Stimulated activated CD4-positive, alpha-beta T cell treated with anti-CD3 and anti-CD28 coated beads, Interleukin-15, amount 100 ng/mL, for 24 hours (primary cell): Measurements from ENCODE around the gene KIAA1549.
"Not testable (repeated sequence)": the region's sequence is repeated elsewhere in the genome, so short reads cannot be mapped to it uniquely, and the experiment has no call there.

Experiments
- DNase-seq: peaks from one replicate; pipeline ENCODE4 v3.0.0-alpha.2; 2020

KIAA1549 gene

GRCh38 chr7:138941545-138941944, 39.6 kb downstream of the KIAA1549 start:
- DNase-seq: no peak

GRCh38 chr7:138940602-138941001, 40.6 kb downstream of the KIAA1549 start:
- DNase-seq: not testable (repeated sequence)

GRCh38 chr7:138937484-138937883, 43.7 kb downstream of the KIAA1549 start:
- no peak for DNase-seq

GRCh38 chr7:138935465-138936011, 45.7 kb downstream of the KIAA1549 start:
- DNase-seq: no peak

GRCh38 chr7:138934861-138935260, 46.3 kb downstream of the KIAA1549 start:
- DNase-seq: no peak

DNA sequence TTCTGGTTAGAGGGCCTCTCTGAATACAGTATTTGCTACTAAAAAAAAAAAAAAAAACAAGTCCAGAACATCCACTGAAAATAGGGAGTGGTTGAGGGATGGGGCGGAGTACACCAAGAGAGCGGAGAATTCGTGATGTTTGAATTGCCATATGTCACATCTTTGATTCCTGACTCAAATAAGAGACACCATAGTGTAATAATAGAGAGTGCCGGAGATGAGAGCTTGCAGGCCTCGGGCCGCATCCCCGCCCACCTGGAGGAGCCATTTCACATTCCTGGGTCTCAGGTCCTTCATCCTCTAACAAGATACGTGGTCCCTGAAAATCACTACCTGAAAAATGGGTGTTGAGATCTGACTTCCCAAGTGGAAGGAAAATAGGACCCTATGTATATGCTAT, 46.8 kb downstream of the KIAA1549 start:
- no peak for DNase-seq

GRCh38 chr7:138932870-138933269, 48.3 kb downstream of the KIAA1549 start:
- DNase-seq: no peak

DNA sequence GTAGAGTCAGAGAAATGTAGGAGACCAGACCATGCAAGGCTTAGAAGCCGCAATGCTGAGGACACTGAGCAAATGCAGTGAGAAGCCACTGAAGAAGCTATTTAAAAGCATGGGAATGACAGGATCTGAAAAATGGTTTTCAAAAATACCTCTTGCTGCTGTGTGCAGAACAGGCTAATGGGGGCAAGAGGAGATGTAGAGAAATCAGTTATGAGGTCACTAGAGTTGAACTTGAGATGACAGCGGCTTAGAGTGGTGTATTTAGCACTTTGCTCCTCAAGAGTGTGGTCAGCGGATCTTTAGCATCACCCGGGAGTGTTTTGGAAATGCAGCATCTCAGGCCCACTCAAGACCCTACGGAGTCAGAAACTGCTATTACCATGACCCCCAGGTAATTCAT, 48.8 kb downstream of the KIAA1549 start:
- no peak for DNase-seq

GRCh38 chr7:138929969-138930368, 51.2 kb downstream of the KIAA1549 start:
- no peak for DNase-seq

- no peak for DNase-seq
These were observed 55.0 kb downstream of the KIAA1549 start for GRCh38 chr7:138926241-138926612.

DNA sequence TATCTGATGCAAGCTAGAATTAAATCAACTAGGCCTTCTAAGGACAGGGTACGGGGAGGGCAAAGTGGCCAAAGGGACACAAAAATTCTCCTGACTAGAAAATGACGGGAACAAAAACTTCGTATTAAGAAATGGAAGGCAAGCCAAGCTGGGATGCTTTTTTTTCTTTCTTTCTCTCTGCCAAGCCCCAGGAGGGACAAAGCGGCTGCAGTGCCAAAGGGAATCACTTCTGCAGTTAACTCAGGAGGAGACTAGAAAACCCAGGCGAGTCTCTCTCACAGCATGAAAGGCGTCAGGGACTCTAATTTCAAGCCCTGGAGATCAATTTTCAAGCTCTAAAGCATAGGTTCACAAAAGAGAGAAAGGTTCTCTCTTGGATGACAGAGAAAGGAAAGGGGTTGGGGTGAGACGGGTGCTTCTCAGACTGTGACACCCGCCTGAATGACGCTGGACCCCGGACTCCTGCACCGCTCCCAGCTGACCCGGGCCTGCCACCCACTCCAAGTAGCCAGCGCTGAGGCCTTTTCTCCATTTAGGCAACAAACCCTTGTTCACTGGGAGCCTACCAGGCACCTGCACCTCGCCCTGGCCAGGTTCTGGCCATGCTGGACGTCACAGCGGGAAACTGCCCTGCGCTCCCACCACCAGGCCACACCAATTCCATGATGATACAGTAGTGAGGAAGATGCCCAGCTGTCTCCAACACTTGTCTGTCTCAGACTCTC, 56.5 kb downstream of the KIAA1549 start:
- DNase-seq: no peak

- DNase-seq: no peak
These were observed 59.9 kb downstream of the KIAA1549 start for GRCh38 chr7:138921277-138921676.

GRCh38 chr7:138919911-138920310, 61.3 kb downstream of the KIAA1549 start:
- no peak for DNase-seq

GRCh38 chr7:138919216-138919615, 62.0 kb downstream of the KIAA1549 start:
- DNase-seq: no peak

- DNase-seq: no peak
These were observed 62.4 kb downstream of the KIAA1549 start for GRCh38 chr7:138918756-138919155.

- DNase-seq: no peak
These were observed 63.0 kb downstream of the KIAA1549 start for GRCh38 chr7:138918176-138918575.

DNA sequence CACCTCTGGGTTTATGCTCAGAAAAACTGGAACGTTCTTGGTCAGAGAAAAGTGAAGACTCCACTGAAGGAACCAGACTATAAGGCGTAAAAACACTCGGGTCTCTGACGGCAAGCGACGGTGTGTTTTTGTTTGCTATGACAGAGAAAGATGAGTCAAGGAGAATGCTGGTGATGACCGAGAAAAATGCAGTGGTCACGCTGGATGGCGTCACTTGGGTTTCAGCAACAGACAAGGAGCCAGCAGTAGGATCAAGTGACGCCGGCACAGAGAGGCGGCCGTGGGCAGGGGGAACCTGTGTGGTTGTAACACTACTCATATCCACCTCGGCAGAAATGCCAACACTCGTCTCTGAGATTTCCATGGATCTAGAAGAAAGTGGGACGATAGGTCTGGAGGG, 63.4 kb downstream of the KIAA1549 start:
- no peak for DNase-seq

DNA sequence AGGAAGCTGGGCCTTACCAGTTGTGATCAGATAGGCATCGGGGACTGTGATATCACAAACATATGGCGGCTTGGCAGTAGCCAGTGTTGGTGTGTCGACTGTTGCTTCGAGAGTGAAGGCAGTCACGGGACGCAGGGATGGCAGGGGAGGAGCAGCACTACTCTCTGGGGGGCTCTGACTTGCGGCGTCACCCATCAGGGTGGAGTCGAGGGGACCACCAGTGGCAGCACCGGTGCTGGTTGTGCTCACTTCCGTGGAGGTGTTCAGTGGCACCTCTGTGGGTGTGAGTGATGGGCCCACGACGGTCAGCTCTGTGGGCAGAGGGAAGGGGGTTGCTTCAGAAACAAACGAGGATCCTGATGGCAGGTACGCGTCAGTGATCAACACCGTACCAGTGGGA, 64.5 kb downstream of the KIAA1549 start:
- no peak for DNase-seq

- no peak for DNase-seq
These were observed 64.9 kb downstream of the KIAA1549 start for GRCh38 chr7:138916275-138916674.

GRCh38 chr7:138913783-138914182, 67.4 kb downstream of the KIAA1549 start:
- DNase-seq: no peak

GRCh38 chr7:138911007-138911406, 70.2 kb downstream of the KIAA1549 start:
- no peak for DNase-seq

- DNase-seq: no peak
These were observed 73.3 kb downstream of the KIAA1549 start for GRCh38 chr7:138907850-138908249.

DNA sequence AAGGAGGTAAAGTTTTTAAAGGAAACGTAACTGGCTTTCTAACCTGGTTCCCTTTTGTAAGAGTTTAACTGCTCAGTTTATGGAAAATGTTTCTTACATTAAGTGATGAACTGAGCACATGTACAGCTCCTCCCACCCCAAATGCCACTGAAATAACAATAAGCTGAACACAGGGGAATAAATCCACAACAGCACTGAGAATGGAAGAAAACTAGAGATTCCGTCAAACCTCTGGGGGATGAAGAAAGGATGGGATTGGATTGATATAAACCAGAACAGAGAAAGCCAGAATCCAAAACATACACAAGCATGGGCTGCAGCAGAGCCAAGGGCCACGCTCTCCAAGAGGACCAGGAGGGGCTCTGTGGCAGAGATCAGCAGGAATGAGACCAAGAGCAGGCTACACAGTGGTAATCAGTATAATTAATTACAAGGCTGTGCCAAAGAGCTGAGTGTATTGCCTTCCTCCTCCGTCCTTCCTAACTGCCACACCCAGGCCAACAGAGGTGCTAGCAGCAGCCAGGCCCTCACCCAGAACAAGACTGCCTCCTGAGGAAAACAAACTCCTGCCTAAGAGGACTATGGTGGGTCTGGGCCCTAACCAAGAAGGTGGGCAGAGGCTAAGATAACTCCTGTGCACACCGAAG, 73.9 kb downstream of the KIAA1549 start:
- no peak for DNase-seq

DNA sequence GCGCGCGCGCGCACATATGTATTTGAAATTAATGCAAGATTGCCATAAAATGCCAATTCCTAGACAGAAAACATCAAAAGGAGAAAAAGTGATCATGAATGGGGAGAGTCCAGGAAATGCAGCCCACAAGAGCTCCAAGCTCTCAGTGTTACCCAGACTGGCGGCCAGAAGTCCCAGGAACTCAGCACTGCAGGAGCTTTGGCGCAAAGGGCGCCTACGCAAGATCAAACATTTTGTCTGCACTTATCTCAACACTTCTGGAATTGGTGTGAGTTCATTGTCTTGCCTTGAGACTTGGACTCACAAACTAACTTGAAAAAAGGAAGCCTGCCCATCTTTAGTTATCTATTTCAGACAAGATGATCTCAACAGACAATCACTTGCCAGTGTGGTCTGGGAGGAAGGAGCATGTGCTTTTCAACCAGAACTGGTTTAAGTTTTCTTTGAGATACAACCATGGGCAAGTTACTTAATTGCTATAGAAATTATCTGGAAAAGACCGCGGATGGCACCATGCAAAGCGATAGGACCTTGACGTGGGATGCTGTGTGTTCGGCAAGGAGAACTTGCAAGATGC, 77.2 kb downstream of the KIAA1549 start:
- DNase-seq: no peak
